OCI-LY1 (cell line): ENCODE measurements around the gene NUP133.

Source experiments
- CTCF ChIP-seq: fragments of 200-600 bp; sonication (generic), shearing (Covaris generic); IDR thresholded peaks from 2 replicates; pipeline ENCODE4 v1.5.1; 2017; ENCODE audit warnings: mild to moderate bottlenecking, antibody characterized with exemption, low read length, moderate library complexity, mixed read lengths
- EZH2 ChIP-seq: fragments of 200-600 bp; sonication (generic), shearing (Covaris generic); IDR thresholded peaks from 2 replicates; pipeline ENCODE4 v1.8.0; 2017; ENCODE audit warnings: borderline replicate concordance, mixed run types, mild to moderate bottlenecking, antibody characterized with exemption, low read length, moderate library complexity, mixed read lengths

- TF ChIP-seq CTCF (no peak), EZH2 (no peak)
Observed at GRCh38 chr1:229470406-229471043, 37.6 kb downstream of the NUP133 start.
